NCI-H1694 (cell line): ENCODE measurements around the gene MSH6.

ENCODE experiments used
- DNase-seq: peaks from one replicate; lab custom pipeline; 2025; lab: John Stamatoyannopoulos, UW

Gene MSH6

GRCh38 chr2:47782671-47783485, at the start of gene MSH6:
TSS of gene MSH6 (plus strand) at chr2:47783145. CDS start at chr2:47783234, 89 bp downstream.
- peak; percentile 72 for DNase-seq

GRCh38 chr2:47735136-47735869, 47.6 kb upstream of the MSH6 start:
- DNase-seq, result no peak

- DNase-seq, result no peak
Measured at GRCh38 chr2:47735912-47736311, 47.0 kb upstream of the MSH6 start.

- DNase-seq, result no peak
Measured at GRCh38 chr2:47737191-47737975, 45.6 kb upstream of the MSH6 start.

- no peak for DNase-seq
Measured at GRCh38 chr2:47738331-47738730, 44.6 kb upstream of the MSH6 start.

GRCh38 chr2:47741101-47741500, 41.8 kb upstream of the MSH6 start:
- no peak for DNase-seq

- no peak for DNase-seq
Measured at GRCh38 chr2:47741637-47742036, 41.3 kb upstream of the MSH6 start.

- no peak for DNase-seq
Measured at GRCh38 chr2:47744074-47744473, 38.9 kb upstream of the MSH6 start.

- DNase-seq, result no peak
Measured at GRCh38 chr2:47747878-47748277, 35.1 kb upstream of the MSH6 start.

GRCh38 chr2:47751856-47752414, 31.0 kb upstream of the MSH6 start:
- no peak for DNase-seq

GRCh38 chr2:47767497-47767844, 15.5 kb upstream of the MSH6 start:
- no peak for DNase-seq

- peak; percentile 28 for DNase-seq
Measured at GRCh38 chr2:47767880-47768609, 14.9 kb upstream of the MSH6 start.

- DNase-seq, result no peak
Measured at GRCh38 chr2:47769318-47769717, 13.6 kb upstream of the MSH6 start.

GRCh38 chr2:47771211-47771610, 11.7 kb upstream of the MSH6 start:
- peak; percentile 12 for DNase-seq

- no peak for DNase-seq
Measured at GRCh38 chr2:47772343-47772742, 10.6 kb upstream of the MSH6 start.

- DNase-seq, result no peak
Measured at GRCh38 chr2:47774567-47774966, 8.4 kb upstream of the MSH6 start.

- DNase-seq, result no peak
Measured at GRCh38 chr2:47777277-47777937, 5.5 kb upstream of the MSH6 start.

GRCh38 chr2:47778698-47779425, 4.1 kb upstream of the MSH6 start:
- DNase-seq, result no peak

- DNase-seq, result no peak
Measured at GRCh38 chr2:47779426-47779790, 3.5 kb upstream of the MSH6 start.

GRCh38 chr2:47782381-47782670, 619 bp upstream of the MSH6 start:
- no peak for DNase-seq
